HG03175 (cell line): Measurements from ENCODE around the gene MRRF.
"Not testable (repeated sequence)": the region's sequence is repeated elsewhere in the genome, so short reads cannot be mapped to it uniquely, and the experiment has no call there.

Experiments
- ATAC-seq: cut with Tn5 transposase; IDR thresholded peaks from one replicate; pipeline ENCODE4 v1.9.1; 2021; ENCODE audit warnings: mild to moderate bottlenecking, moderate library complexity; ENCODE audit not compliant: unreplicated experiment

The MRRF gene

GRCh38 chr9:122330466-122330865 is 65.8 kb downstream of the MRRF start:
- not testable (repeated sequence) for ATAC-seq

GRCh38 chr9:122331523-122331927 is 66.8 kb downstream of the MRRF start:
- no peak for ATAC-seq

- ATAC-seq: no peak
Observed at GRCh38 chr9:122332083-122332482, 67.4 kb downstream of the MRRF start.

- no peak for ATAC-seq
Observed at GRCh38 chr9:122332644-122333043, 68.0 kb downstream of the MRRF start.

- ATAC-seq: no peak
Observed at GRCh38 chr9:122333169-122333808, 68.6 kb downstream of the MRRF start.

- ATAC-seq: no peak
Observed at GRCh38 chr9:122334916-122335315, 70.2 kb downstream of the MRRF start.

- no peak for ATAC-seq
Observed at GRCh38 chr9:122336189-122336588, 71.5 kb downstream of the MRRF start.

GRCh38 chr9:122336866-122337555 is 72.3 kb downstream of the MRRF start:
- ATAC-seq: no peak

- no peak for ATAC-seq
Observed at GRCh38 chr9:122337556-122337929, 72.9 kb downstream of the MRRF start.

GRCh38 chr9:122338536-122338935 is 73.9 kb downstream of the MRRF start:
- ATAC-seq: no peak

GRCh38 chr9:122338994-122339393 is 74.3 kb downstream of the MRRF start:
- ATAC-seq: no peak

GRCh38 chr9:122339579-122339978 is 74.9 kb downstream of the MRRF start:
- ATAC-seq: no peak

- ATAC-seq: no peak
Observed at GRCh38 chr9:122340161-122340560, 75.5 kb downstream of the MRRF start.

GRCh38 chr9:122342323-122343050 is 77.8 kb downstream of the MRRF start:
- ATAC-seq: no peak

GRCh38 chr9:122346478-122347347 is 82.0 kb downstream of the MRRF start:
- ATAC-seq: no peak

- ATAC-seq: no peak
Observed at GRCh38 chr9:122347348-122348287, 82.9 kb downstream of the MRRF start.

- ATAC-seq: no peak
Observed at GRCh38 chr9:122348288-122348777, 83.7 kb downstream of the MRRF start.

GRCh38 chr9:122348791-122349190 is 84.1 kb downstream of the MRRF start:
- no peak for ATAC-seq

- no peak for ATAC-seq
Observed at GRCh38 chr9:122349201-122349600, 84.5 kb downstream of the MRRF start.
